DOHH2 (cell line): ENCODE measurements around the gene GPX4.

ENCODE experiments used
- CTCF ChIP-seq: fragments of 200-600 bp; sonication (generic); IDR thresholded peaks from one replicate; pipeline ENCODE4 v1.5.1; 2014; ENCODE audit warnings: antibody characterized with exemption, mild to moderate bottlenecking, low read depth, low read length; ENCODE audit not compliant: poor library complexity, severe bottlenecking
- EZH2phosphoT487 ChIP-seq: fragments of 200-600 bp; sonication (generic); IDR thresholded peaks from 2 replicates; pipeline ENCODE4 v1.6.1; 2017; ENCODE audit warnings: borderline replicate concordance, mild to moderate bottlenecking, antibody characterized with exemption, low read length, moderate library complexity, mixed read lengths

DNA sequence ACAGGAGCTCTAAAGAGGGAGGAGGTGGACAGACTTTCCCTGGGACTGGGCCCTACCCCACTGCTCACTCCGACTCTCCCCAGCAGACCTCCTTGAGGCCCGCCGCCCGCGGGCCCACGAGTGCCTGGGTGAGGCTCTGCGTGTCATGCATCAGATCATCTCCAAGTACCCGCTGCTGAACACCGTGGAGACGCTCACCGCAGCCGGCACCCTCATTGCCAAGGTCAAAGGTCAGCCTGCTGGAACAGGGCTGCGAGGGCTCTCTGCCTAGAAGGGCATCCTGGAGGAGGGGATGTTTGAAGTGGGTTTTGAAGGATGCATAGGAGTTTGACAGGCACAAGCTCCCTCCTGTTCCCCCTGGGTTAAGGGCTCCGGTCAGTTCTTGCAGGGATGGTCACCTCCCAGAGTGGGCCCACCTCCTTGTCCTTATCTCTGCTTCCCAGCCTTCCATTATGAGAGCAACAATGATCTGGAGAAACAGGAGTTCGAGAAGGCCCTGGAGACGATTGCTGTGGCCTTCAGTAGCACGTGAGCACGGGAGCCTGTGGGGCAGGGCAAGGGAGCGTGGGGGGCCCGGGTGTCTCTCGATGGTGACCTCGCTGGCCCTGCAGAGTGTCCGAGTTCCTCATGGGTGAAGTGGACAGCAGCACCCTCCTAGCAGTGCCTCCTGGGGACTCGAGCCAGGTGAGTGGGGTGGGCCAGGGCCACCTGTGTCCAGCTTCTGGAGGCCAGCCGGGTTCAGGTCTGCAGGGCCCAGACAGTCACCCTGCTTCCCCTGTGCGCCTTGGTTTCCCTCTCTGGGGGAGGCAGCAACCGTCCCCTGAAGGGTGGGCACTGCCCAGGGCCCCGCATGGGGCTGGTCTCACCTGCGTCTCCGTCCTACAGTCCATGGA is 30.5 kb upstream of the GPX4 start:
- TF ChIP-seq CTCF (no peak), EZH2phosphoT487 (no peak)
